Hepatocyte (in vitro differentiated cells): ENCODE measurements around the gene AKR1B15. TPM values are rescaled to one million over a fixed set of nuclear protein-coding genes. Genes with fewer than 3 reads are reported as not detected.

ENCODE experiments used
- DNase-seq: peaks from one replicate; pipeline ENCODE4 v3.0.0-alpha.2; 2016; ENCODE audit warnings: low spot score
- H2AFZ ChIP-seq: fragments of 200-600 bp; sonication (generic); 2 replicates; pipeline ENCODE4 v1.6.0; 2016; ENCODE audit warnings: antibody characterized with exemption, mild to moderate bottlenecking
- H3K27ac ChIP-seq: fragments of 200-600 bp; sonication (generic); 2 replicates; pipeline ENCODE4 v1.5.1; 2016; ENCODE audit warnings: mild to moderate bottlenecking
- H3K27me3 ChIP-seq: fragments of 200-600 bp; sonication (generic); 2 replicates; pipeline ENCODE4 v1.6.1; 2016
- H3K36me3 ChIP-seq: fragments of 200-600 bp; sonication (generic); replicated peaks from 2 replicates; pipeline ENCODE4 v1.5.1; 2016; ENCODE audit warnings: low read depth; ENCODE audit not compliant: insufficient read depth
- H3K4me1 ChIP-seq: fragments of 200-600 bp; sonication (generic); 2 replicates; pipeline ENCODE4 v1.5.1; 2016; ENCODE audit warnings: mild to moderate bottlenecking, moderate library complexity; ENCODE audit not compliant: insufficient read depth
- H3K4me2 ChIP-seq: fragments of 200-600 bp; sonication (generic); 2 replicates; pipeline ENCODE4 v1.6.0; 2016
- H3K4me3 ChIP-seq: fragments of 200-600 bp; sonication (generic); 2 replicates; pipeline ENCODE4 v1.5.1; 2016; ENCODE audit warnings: mild to moderate bottlenecking
- H3K79me2 ChIP-seq: fragments of 200-600 bp; sonication (generic); 2 replicates; pipeline ENCODE4 v1.6.0; 2017; ENCODE audit warnings: mild to moderate bottlenecking
- H3K9me2 ChIP-seq: fragments of 200-600 bp; sonication (generic); replicated peaks from 2 replicates; pipeline ENCODE4 v1.6.0; 2017; ENCODE audit warnings: mild to moderate bottlenecking; ENCODE audit not compliant: insufficient read depth
- H3K9me3 ChIP-seq: fragments of 200-600 bp; sonication (generic); 2 replicates; pipeline ENCODE4 v1.5.1; 2016; ENCODE audit warnings: low read depth, mild to moderate bottlenecking
- H4K20me1 ChIP-seq: fragments of 200-600 bp; sonication (generic); 2 replicates; pipeline ENCODE4 v1.6.0; 2016; ENCODE audit warnings: mild to moderate bottlenecking; ENCODE audit not compliant: insufficient read depth, poor library complexity, severe bottlenecking
- CTCF ChIP-seq: fragments of 200-600 bp; sonication (generic); IDR thresholded peaks from 2 replicates; pipeline ENCODE4 v1.5.1; 2016; ENCODE audit warnings: antibody characterized with exemption, mild to moderate bottlenecking; ENCODE audit not compliant: poor library complexity
- EZH2 ChIP-seq: fragments of 200-600 bp; sonication (generic); IDR thresholded peaks from 2 replicates; pipeline ENCODE4 v1.6.1; 2016; ENCODE audit warnings: antibody characterized with exemption, mild to moderate bottlenecking, borderline replicate concordance
- EZH2phosphoT487 ChIP-seq: fragments of 200-600 bp; sonication (generic); IDR thresholded peaks from one replicate; pipeline ENCODE4 v1.6.1; 2018; ENCODE audit warnings: antibody characterized with exemption, mild to moderate bottlenecking, low read depth, moderate library complexity; ENCODE audit not compliant: unreplicated experiment, severe bottlenecking
- WGBS: methylation state at CpG from one replicate; pipeline ENCODE4 v1.1.6; 2016; ENCODE audit warnings: low lambda C conversion rate; ENCODE audit errors: missing lambda C conversion rate; 5-methylcytosine and 5-hydroxymethylcytosine counted together
- polyA plus RNA-seq: library from polyadenylated mRNA; unstranded; fragments of >200 nt; fragmentation: Nextera tagmentation; extraction: Ambion mirVana; gene quantifications from 2 replicates; pipeline ENCODE4 v1.2.1, GENCODE V29; 2016
- total RNA-seq: library from RNA; depleted of rRNA; stranded (reverse); fragments of >200 nt; gene quantifications from 2 replicates; pipeline ENCODE4 v1.2.3, GENCODE V29; 2014

The AKR1B15 gene
- total and polyA plus RNA-seq, 2 experiments from 2014 or later: 6.3 to 13.7 TPM

- WGBS: 94% methylated on average over 6 of the region's 6 CpGs
- H3K79me2 ChIP-seq: no peaks in the 10 kb centered on the region
- no peak for DNase-seq
- H3K4me3 ChIP-seq: no peak overlapping the region
- no peak overlapping the region for H2AFZ ChIP-seq
- H3K4me2 ChIP-seq: no peak overlapping the region
- no peaks in the 10 kb centered on the region for H3K4me1 ChIP-seq
- no peaks in the 10 kb centered on the region for H3K36me3 ChIP-seq
- H3K9me2 ChIP-seq: no peaks in the 10 kb centered on the region
- H3K27me3 ChIP-seq: peaks cover 3% of the 10 kb centered on the region
- no peaks in the 10 kb centered on the region for H3K9me3 ChIP-seq
- TF ChIP-seq EZH2phosphoT487 (no peak), EZH2 (no peak), CTCF (no peak)
- H4K20me1 ChIP-seq: no peaks in the 10 kb centered on the region
- no peak overlapping the region for H3K27ac ChIP-seq
Measured at GRCh38 chr7:134611611-134612151, 62.8 kb downstream of the AKR1B15 start.

GRCh38 chr7:134612197-134612596 lies 63.3 kb downstream of the AKR1B15 start:
- Histone ChIP-seq H3K36me3 (no peaks in the 10 kb centered on the region), H4K20me1 (no peaks in the 10 kb centered on the region), H3K79me2 (no peaks in the 10 kb centered on the region), H3K4me2 (no peak overlapping the region), H3K4me3 (no peak overlapping the region), H2AFZ (no peak overlapping the region), H3K9me3 (no peaks in the 10 kb centered on the region), H3K27me3 (peaks cover under 1% of the 10 kb centered on the region), H3K27ac (no peak overlapping the region), H3K9me2 (no peaks in the 10 kb centered on the region), H3K4me1 (no peaks in the 10 kb centered on the region)
- TF ChIP-seq CTCF (no peak), EZH2phosphoT487 (no peak), EZH2 (no peak)
- no peak for DNase-seq
- 90% methylated on average over 2 of the region's 2 CpGs for WGBS

- no peak overlapping the region for H3K27ac ChIP-seq
- 83% methylated on average over 3 of the region's 3 CpGs for WGBS
- H4K20me1 ChIP-seq: no peaks in the 10 kb centered on the region
- no peak overlapping the region for H3K4me3 ChIP-seq
- no peak for DNase-seq
- H3K27me3 ChIP-seq: no peaks in the 10 kb centered on the region
- no peaks in the 10 kb centered on the region for H3K36me3 ChIP-seq
- no peaks in the 10 kb centered on the region for H3K9me2 ChIP-seq
- no peaks in the 10 kb centered on the region for H3K9me3 ChIP-seq
- H3K4me2 ChIP-seq: no peak overlapping the region
- no peak for TF ChIP-seq CTCF
- no peak for TF ChIP-seq EZH2
- no peak overlapping the region for H2AFZ ChIP-seq
- H3K79me2 ChIP-seq: no peaks in the 10 kb centered on the region
- H3K4me1 ChIP-seq: no peaks in the 10 kb centered on the region
Measured at GRCh38 chr7:134613623-134614347, 64.9 kb downstream of the AKR1B15 start.

- DNase-seq: no peak
- 87% methylated on average over 2 of the region's 2 CpGs for WGBS
Measured at GRCh38 chr7:134616611-134617010, 67.7 kb downstream of the AKR1B15 start.

More at GRCh38 chr7:134616611-134617010, 67.7 kb downstream of the AKR1B15 start:
- Histone ChIP-seq H3K27ac (no peak overlapping the region), H3K9me2 (no peaks in the 10 kb centered on the region), H3K4me1 (no peaks in the 10 kb centered on the region), H3K27me3 (no peaks in the 10 kb centered on the region), H3K4me2 (no peak overlapping the region), H3K79me2 (no peaks in the 10 kb centered on the region), H2AFZ (no peak overlapping the region), H3K9me3 (no peaks in the 10 kb centered on the region), H3K36me3 (no peaks in the 10 kb centered on the region), H3K4me3 (no peak overlapping the region), H4K20me1 (no peaks in the 10 kb centered on the region)
- TF ChIP-seq EZH2 (no peak), CTCF (no peak)
